Measurements from ENCODE around the gene OR4B1.

GRCh38 chr11:48193876-48194275, 22.7 kb upstream of the OR4B1 start:
- TF ChIP-seq CTCF (IDR thresholded peaks at IDR 0.05): no peak
- no peak for TF ChIP-seq POLR2A (IDR thresholded peaks at IDR 0.05)

Measured in ovary (tissue), 3 donors.